Sigmoid colon (tissue), 7 donors: ENCODE measurements around the gene ZBTB7C. TPM values are rescaled to one million over a fixed set of nuclear protein-coding genes. Genes with fewer than 3 reads are reported as not detected.

Experiments
- DNase-seq: peaks from one replicate; pipeline ENCODE4 v3.0.0-alpha.2; 2019
- H3K27ac ChIP-seq, 4 donors: fragments of 200-600 bp; sonication (generic); one replicate each; pipeline ENCODE4 v1.5.1; 2016 to 2019; ENCODE audit warnings: mild to moderate bottlenecking in 1 of 4
- H3K27me3 ChIP-seq, 3 donors: fragments of 200-600 bp; sonication (generic); one replicate each; pipeline ENCODE4 v1.5.1; 2019; ENCODE audit warnings: mild to moderate bottlenecking in 1 of 3
- H3K36me3 ChIP-seq, 4 donors: fragments of 200-600 bp; sonication (generic); one replicate each; pipeline ENCODE4 v1.5.1; 2016 to 2019
- H3K4me1 ChIP-seq, 4 donors: fragments of 200-600 bp; sonication (generic); one replicate each; pipeline ENCODE4 v1.5.1; 2017 to 2019
- H3K4me3 ChIP-seq, 4 donors: fragments of 200-600 bp; sonication (generic); one replicate each; pipeline ENCODE4 v1.5.1; 2017 to 2019; ENCODE audit warnings: mild to moderate bottlenecking in 2 of 4, moderate library complexity in 1 of 4
- H3K9me3 ChIP-seq, 4 donors: fragments of 200-600 bp in 3 of 4; sonication (generic) in 3 of 4; one replicate each; pipeline versions ENCODE4 v1.5.1 to v1.6.1; 2013 to 2019
- EP300 ChIP-seq, 4 donors: sonication (generic); formaldehyde crosslinking; IDR thresholded peaks; one replicate each; pipeline ENCODE4 v1.6.1; 2017; ENCODE audit warnings: antibody characterized with exemption in 4 of 4
- POLR2A ChIP-seq, 2 donors: fragments of 450-650 bp; IDR thresholded peaks; one replicate each; pipeline ENCODE4 v1.6.1; 2016; ENCODE audit warnings: antibody characterized with exemption in 2 of 2, mild to moderate bottlenecking in 2 of 2, moderate library complexity in 2 of 2
- POLR2AphosphoS5 ChIP-seq, 4 donors: sonication (generic); formaldehyde crosslinking; IDR thresholded peaks; one replicate each; pipeline ENCODE4 v1.6.1; 2017; ENCODE audit warnings: antibody characterized with exemption in 4 of 4
- WGBS, 2 donors: extraction: QIAGEN DNeasy Blood & Tissue Kit; methylation state at CpG; one replicate each; pipeline ENCODE4 v1.1.7; 2013; 5-methylcytosine and 5-hydroxymethylcytosine counted together
- intact Hi-C: fragments of 100-400 bp; cut with DNase I; formaldehyde crosslinking; loops from one replicate; pipeline ENCODE4 v1.15.1; 2023
- polyA plus RNA-seq, 3 donors: library from polyadenylated mRNA; stranded (reverse); fragments of 200-250 nt; gene quantifications; one replicate each; pipeline ENCODE4 v1.2.3, GENCODE V29; 2013
- total RNA-seq, 4 donors: library from RNA; depleted of rRNA; stranded (reverse); fragments of >200 nt; gene quantifications; one replicate each; pipeline ENCODE4 v1.1.0, GENCODE V29; 2016
- TF ChIP-seq, protein P1 (sequence below), 4 experiments: fragments of 450-650 bp in 3 of 4; fragments of 200-600 bp in 1 of 4; IDR thresholded peaks; one replicate each; pipeline ENCODE4 v1.5.1; 2016 to 2019; ENCODE audit warnings: antibody characterized with exemption in 4 of 4, mild to moderate bottlenecking in 3 of 4, moderate library complexity in 2 of 4
- donor health status: healthy with polysubstance abuse.
- donor health status: Bipolar disorder and iron deficiency.
- donor health status: healthy.

ZBTB7C gene
- total and polyA plus RNA-seq, 7 donors: 0.41 to 18.6 (median 1.7) TPM

DNA sequence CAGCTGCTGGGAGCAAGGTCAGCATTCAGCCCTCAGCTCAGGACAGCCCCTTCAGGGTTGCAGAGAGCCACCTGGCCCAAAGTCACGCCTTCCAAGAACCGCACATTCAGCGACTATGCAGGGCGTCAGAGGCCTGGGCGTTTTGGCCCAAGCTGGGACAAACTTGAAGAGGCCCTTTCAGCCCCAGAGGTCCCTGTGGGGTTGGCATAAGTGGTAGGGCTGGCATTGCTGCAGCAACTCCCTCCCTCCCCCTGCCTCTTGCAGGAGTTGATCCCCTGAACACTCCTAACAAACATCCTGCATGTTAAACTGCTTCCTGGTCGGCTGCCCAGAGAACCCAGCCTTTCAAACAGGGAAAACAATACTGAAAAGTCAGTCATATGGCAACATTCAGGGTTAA, 285.9 kb downstream of the ZBTB7C start:
- Histone ChIP-seq H3K4me3 (no peak overlapping the region), H3K27me3 (no peaks in the 10 kb centered on the region), H3K4me1 (no peaks in the 10 kb centered on the region), H3K9me3 (no peaks in the 10 kb centered on the region), H3K27ac (no peak overlapping the region), H3K36me3 (no peaks in the 10 kb centered on the region)
- TF ChIP-seq, protein P1, sequence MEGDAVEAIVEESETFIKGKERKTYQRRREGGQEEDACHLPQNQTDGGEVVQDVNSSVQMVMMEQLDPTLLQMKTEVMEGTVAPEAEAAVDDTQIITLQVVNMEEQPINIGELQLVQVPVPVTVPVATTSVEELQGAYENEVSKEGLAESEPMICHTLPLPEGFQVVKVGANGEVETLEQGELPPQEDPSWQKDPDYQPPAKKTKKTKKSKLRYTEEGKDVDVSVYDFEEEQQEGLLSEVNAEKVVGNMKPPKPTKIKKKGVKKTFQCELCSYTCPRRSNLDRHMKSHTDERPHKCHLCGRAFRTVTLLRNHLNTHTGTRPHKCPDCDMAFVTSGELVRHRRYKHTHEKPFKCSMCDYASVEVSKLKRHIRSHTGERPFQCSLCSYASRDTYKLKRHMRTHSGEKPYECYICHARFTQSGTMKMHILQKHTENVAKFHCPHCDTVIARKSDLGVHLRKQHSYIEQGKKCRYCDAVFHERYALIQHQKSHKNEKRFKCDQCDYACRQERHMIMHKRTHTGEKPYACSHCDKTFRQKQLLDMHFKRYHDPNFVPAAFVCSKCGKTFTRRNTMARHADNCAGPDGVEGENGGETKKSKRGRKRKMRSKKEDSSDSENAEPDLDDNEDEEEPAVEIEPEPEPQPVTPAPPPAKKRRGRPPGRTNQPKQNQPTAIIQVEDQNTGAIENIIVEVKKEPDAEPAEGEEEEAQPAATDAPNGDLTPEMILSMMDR (IDR thresholded peaks at IDR 0.05): no peak
- TF ChIP-seq POLR2AphosphoS5 (IDR thresholded peaks at IDR 0.05) (no peak), EP300 (IDR thresholded peaks at IDR 0.05) (no peak), POLR2A (IDR thresholded peaks at IDR 0.05) (no peak)
- WGBS, 2 donors: 48 to 62% methylated on average over 6 of the region's 6 CpGs
- intact Hi-C loops: loop anchor here (1.0 kb wide), 1 partner anchor 20 kb away; no protein-coding TSS in a partner anchor
- DNase-seq: peak; percentile 30

DNA sequence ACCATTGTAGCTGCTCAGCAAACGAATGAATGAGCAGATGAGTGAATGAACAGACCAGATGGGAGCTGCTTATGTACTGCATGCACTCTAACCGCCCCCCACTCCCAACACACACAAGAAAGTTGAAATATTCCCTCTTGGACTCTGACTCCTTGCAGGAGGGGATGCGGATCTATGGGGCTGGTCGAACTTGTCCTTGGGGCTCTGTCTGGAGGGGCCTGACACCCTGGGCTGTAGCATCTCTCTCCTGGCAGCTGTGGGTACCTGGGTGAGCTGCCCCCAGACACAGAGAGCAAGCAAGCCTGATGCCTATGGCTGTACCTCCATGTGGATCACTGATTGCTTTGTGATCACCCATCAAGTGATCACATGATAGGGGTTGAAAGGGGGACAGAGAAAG, 286.4 kb downstream of the ZBTB7C start:
- Histone ChIP-seq H3K4me3 (no peak overlapping the region), H3K9me3 (no peaks in the 10 kb centered on the region), H3K27me3 (no peaks in the 10 kb centered on the region), H3K27ac (no peak overlapping the region), H3K4me1 (no peaks in the 10 kb centered on the region), H3K36me3 (no peaks in the 10 kb centered on the region)
- intact Hi-C loops: loop anchor here (1.0 kb wide), 1 partner anchor 20 kb away; no protein-coding TSS in a partner anchor
- TF ChIP-seq POLR2AphosphoS5 (IDR thresholded peaks at IDR 0.05) (no peak), EP300 (IDR thresholded peaks at IDR 0.05) (no peak), POLR2A (IDR thresholded peaks at IDR 0.05) (no peak)
- TF ChIP-seq, protein P1 (IDR thresholded peaks at IDR 0.05): no peak
- WGBS, 2 donors: 89 to 90% methylated on average over 4 of the region's 4 CpGs
- peak; percentile 56 for DNase-seq

DNA sequence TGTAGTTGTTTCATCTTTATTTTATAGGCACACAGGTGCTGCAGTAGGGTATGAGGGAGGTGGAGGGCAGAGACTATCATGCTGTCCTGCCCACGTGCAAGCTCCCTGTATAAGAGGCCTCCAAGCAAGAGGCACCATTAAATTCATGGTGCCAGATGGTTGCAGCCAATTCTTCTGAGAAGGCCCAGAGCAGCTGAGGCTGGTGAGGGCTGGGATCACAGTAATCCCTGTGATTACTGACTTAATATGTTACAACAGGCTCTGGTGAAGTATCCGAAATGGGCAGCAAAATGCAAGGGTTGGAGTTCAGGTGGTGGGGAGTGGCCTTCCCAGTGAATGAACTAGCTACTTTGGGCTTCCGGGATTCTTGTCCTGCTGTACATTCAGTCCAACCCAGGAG, 286.8 kb downstream of the ZBTB7C start:
- no peaks in the 10 kb centered on the region for H3K9me3 ChIP-seq
- H3K27me3 ChIP-seq: no peaks in the 10 kb centered on the region
- DNase-seq: peak; percentile 25
- no peaks in the 10 kb centered on the region for H3K4me1 ChIP-seq
- 82 to 93% methylated on average over 3 of the region's 3 CpGs for WGBS, 2 donors
- TF ChIP-seq, protein P1 (IDR thresholded peaks at IDR 0.05): no peak
- intact Hi-C loops: no loop called here
- no peaks in the 10 kb centered on the region for H3K36me3 ChIP-seq
- H3K4me3 ChIP-seq: no peak overlapping the region
- no peak overlapping the region for H3K27ac ChIP-seq

DNA sequence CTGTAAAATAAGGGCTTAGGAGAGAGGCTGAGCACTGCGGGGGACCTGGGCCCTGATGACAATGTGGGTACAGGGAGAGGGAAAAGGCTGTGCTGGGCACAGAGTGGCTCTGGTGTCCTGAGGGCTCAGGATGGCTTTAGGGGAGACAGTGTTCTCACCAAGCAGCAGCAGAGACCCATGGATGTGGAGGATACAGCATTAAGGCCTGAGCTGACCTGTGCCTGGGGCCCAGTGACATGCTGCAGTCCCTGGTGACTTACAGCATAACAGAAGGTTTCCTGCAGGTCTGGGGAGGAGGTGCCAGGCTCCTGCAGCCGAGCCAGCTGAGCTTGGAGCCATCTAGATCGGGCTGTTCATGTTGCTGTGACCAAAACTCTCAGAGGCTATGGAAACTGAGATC, 287.4 kb downstream of the ZBTB7C start:
- Histone ChIP-seq H3K27me3 (no peaks in the 10 kb centered on the region), H3K4me1 (no peaks in the 10 kb centered on the region), H3K27ac (no peak overlapping the region), H3K36me3 (no peaks in the 10 kb centered on the region), H3K4me3 (no peak overlapping the region), H3K9me3 (no peaks in the 10 kb centered on the region)
- peak; percentile 36 for DNase-seq
- 80 to 86% methylated on average over 3 of the region's 3 CpGs for WGBS, 2 donors
- intact Hi-C loops: no loop called here
- TF ChIP-seq EP300 (IDR thresholded peaks at IDR 0.05) (no peak), POLR2A (IDR thresholded peaks at IDR 0.05) (no peak), POLR2AphosphoS5 (IDR thresholded peaks at IDR 0.05) (no peak)
- TF ChIP-seq, protein P1 (IDR thresholded peaks at IDR 0.05): no peak

DNA sequence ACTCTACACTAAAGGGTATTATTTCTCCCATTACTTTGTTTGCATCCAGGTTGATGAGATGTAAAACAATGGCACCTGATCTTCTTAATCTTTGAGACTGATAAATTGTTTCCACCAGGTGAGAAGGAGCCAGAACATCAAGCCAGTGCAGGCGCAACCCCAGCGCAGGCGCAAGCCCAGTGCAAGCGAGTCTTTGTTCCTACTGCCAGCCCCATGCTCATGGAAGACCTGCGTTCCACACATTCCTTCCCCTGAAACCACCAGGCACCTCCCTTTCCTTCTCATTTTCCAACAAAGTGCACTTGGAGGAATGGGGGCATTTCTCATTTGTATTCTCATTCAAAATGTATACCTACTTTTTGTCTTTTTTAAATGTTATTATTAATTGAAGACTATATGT, 290.0 kb downstream of the ZBTB7C start:
- H3K9me3 ChIP-seq: no peaks in the 10 kb centered on the region
- 96% methylated on average over 5 of the region's 5 CpGs for WGBS, 2 donors
- DNase-seq: peak; percentile 32
- H3K4me1 ChIP-seq: no peaks in the 10 kb centered on the region
- no peaks in the 10 kb centered on the region for H3K36me3 ChIP-seq
- TF ChIP-seq EP300 (IDR thresholded peaks at IDR 0.05): no peak
- TF ChIP-seq POLR2A (IDR thresholded peaks at IDR 0.05): no peak
- TF ChIP-seq, protein P1 (IDR thresholded peaks at IDR 0.05): no peak
- TF ChIP-seq POLR2AphosphoS5 (IDR thresholded peaks at IDR 0.05): no peak
- intact Hi-C loops: no loop called here
- no peak overlapping the region for H3K4me3 ChIP-seq
- no peaks in the 10 kb centered on the region for H3K27me3 ChIP-seq
- no peak overlapping the region for H3K27ac ChIP-seq
